ENCODE measurements around the gene PABPN1L.

PABPN1L gene, protein sequence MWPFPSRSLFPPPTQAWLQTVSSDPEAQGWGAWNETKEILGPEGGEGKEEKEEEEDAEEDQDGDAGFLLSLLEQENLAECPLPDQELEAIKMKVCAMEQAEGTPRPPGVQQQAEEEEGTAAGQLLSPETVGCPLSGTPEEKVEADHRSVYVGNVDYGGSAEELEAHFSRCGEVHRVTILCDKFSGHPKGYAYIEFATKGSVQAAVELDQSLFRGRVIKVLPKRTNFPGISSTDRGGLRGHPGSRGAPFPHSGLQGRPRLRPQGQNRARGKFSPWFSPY

DNA sequence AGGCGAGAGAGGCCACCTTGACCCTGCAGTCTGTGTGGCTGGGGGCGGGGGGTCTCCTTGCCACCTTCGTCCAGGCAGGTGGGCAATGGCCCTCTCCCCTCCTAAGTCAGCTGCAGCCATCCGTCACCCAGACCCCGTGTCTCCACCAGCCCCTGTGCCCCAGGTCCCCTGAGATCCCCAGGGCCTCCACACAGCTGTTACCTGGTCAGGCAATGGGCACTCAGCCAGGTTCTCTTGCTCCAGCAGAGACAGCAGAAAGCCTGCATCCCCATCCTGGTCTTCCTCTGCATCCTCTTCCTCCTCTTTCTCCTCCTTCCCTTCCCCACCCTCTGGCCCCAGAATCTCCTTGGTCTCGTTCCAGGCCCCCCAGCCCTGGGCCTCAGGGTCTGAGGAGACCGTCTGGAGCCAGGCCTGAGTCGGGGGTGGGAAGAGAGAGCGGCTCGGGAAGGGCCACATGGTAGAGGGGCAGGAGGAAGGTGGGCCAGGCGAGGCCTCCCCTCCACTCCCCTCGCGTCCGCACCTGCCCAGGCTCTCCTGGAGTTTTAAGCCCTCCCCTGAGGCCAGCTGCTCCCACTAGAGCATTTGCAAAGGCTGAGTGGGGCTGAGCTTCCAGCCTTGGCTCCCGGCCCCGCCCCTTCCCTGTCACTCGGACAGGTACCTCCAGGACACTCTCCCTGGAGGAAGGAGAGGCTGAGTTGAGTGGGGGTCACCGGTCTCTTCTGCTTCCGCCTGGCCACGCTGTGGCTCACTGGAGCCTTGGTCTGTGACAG is at the start of gene PABPN1L:
PABPN1L (minus strand) TSS at position 510 of the 770 bp plus-strand sequence; CDS start at position 456, 54 bp downstream.
- no peak for DNase-seq (ENCODE audit: low read depth in 2 of 2)

DNA sequence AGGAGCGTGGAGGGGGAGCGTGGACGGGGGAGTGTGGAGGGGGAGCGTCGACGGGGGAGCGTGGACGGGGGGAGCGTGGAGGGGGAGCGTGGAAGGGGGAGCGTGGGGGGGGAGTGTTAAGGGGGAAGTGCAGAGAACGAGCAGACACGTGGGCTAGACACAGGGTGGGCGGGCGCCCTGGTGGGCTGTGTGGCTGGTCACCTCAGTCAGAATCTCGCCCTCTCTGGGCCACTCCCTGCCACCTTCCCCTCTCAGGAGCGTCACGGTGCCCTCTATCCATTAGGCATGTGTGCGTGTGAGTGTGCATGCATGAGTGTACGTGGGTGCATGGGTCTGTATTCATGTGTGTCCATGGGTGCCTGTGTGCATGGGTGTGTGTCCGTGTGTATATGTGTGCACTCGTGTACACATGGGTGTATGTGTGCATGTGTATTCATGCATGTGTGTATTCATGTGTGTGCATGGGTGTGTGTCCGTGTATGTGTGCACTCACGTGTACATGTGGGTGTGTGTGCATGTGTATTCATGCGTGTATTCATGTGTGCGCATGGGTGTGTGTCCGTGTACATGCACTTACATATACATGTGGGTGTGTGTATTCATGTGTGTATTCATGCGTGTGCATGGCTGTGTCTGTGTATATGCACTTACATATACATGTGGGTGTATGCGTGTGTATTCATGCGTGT is 49.3 kb upstream of the PABPN1L start:
- DNase-seq (ENCODE audit: low read depth in 2 of 2), result no peak

DNA sequence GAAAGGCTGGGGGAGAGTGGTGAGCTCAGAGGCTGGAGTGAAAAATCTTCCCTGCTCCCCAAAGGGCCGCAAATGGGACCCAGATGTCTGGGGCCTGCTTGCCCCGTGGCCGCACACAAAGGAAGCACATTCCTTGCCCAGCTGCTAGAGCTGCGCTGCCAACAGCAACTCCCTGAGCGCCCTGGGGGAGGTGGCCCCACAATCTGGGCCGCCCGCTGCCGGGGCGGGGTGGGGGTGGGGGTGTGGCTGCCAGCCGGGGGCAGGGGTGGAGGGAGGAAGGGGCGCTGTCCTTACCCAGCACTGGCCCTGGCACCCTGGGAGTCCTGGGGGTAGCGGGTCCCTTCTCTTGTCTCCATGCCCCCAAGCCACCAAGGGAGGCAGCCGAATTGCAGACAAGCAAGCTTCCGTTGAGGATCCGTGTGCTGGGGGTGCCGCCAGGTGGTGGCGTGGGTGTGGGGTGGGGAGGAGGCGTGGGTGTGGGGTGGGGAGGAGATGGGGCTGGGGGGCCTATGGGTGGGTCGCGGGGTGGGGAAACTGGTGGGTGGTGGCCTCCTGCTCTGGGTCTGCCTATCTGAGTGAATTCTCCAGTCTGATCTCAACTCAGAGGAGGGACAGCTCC is 48.4 kb upstream of the PABPN1L start:
- no peak for DNase-seq (ENCODE audit: low read depth in 2 of 2)

DNA sequence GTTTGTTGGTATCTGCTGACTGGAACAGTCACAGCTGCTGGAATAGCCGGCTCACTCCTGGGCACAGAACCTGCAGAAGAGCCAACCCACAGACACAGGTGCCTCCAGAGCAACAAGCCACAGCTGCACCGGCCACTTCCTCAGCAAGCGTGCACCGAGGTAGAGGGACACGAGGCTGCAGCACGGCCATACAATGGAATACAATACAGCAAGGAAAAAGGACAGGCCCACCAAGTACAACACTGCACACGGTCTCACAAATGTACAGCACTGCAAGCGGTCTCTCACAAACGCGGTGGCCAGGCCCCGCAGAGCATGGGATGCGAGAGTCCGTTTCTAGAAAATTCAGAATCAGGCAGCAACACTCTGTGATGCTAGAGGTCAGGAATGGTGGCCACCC is 47.4 kb upstream of the PABPN1L start:
- DNase-seq (ENCODE audit: low read depth in 2 of 2), result no peak

DNA sequence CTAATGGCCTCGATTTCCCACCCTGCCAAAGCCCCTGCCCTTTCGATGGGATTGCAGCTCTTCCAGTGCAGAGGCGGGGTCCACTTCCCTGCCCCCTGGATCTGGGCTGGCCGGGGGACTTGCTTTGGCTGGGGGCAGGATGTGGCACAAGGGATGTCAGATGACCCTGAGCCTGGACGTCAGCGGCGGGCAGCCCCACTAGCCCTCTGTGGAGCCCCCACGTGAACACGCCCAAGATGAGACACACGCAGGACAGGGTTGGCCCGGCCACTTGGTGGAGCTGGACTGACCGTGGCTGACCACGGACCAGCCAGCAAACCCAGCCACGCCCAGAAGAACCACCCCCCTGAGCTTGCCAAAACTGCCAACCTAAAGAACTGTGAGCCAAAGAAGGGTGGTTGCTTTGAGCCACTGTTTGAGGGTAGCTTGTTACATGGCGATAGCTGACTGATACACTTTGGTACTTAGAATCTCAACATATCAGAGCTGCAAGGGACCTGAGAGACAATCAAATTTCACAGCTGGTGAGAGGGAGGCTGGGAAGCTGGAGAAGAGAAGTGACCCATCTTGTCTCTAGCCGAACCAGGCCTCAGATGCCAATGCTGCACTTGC is 46.6 kb upstream of the PABPN1L start:
- DNase-seq (ENCODE audit: low read depth in 2 of 2), result no peak

DNA sequence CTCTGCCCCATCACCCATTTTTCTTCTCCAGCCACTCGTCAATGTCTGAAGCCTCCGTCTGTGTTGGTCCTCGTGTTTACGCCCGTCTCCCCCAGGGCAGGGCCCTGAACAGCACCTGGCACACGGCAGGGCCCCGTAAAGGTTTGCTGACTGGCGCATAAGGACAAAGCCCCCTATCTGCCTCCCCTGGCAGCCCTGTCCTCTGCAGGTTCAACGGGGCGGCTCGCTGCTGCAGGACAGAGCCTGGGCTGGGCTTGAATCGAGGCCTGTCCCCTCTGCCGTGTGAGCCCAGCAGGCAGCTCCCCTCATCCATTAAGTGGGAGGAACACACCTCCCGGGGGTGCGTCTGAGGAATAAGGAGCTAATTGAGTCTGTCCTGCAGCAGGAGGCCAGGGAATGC is 46.1 kb upstream of the PABPN1L start:
- DNase-seq (ENCODE audit: low read depth in 2 of 2), result no peak

DNA sequence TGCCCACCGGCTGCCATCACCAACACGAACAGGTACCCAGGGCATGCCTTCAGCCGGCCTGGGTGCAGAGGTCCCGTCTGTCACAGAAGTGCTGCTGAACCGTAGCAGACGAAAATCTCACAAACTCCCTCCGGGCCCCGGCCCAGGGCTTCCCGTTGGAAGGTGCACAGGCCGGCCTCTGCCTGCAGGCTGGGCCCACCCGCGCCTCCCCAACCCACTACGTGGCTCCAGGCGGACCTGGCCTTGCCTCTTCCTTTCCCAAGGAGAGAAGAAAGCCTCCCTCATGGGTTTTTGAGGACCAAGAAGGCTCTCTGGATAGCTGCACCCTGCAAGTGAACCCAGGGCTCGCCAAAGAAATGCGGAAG is 45.5 kb upstream of the PABPN1L start:
- DNase-seq (ENCODE audit: low read depth in 2 of 2), result no peak

DNA sequence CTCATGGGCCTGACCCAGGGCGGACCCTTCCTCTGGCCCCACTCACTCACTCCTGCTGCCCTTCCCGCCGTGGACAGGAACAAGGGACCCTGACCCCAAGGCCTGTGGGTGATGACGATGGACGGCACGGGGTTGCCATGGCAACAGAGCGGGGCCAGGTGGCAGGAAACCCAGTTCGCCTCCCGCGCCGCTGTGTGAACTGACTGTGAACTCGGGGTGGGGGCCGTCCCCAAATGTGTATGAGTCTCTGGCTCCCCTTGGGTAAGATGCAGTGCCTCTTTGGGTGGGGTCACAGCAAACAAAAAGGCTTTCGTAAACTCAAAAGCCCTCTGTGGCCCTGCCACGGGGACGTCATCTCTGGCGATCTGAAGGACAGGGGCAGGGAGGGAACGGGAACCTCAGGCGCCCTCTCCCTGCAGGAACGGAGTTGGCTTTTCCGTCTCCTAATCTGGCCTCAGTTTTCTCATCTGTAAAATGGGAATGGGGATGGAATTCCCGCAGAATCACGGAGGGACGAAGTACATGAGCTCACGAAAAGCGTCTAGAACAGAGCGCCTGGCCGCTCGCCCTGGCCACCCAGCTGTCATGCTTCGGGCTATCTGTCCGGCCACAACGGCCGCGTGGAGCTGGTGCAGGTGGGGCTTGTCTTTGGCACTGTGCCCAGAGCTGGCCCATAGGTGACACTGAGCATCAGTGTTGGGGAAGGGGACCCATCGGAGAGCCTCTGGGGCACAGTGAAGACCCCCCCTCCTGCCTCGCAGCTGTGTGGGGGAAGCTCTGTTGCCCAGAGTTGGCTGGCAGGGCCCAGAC is 44.9 kb upstream of the PABPN1L start:
- no peak for DNase-seq (ENCODE audit: low read depth in 2 of 2)

DNA sequence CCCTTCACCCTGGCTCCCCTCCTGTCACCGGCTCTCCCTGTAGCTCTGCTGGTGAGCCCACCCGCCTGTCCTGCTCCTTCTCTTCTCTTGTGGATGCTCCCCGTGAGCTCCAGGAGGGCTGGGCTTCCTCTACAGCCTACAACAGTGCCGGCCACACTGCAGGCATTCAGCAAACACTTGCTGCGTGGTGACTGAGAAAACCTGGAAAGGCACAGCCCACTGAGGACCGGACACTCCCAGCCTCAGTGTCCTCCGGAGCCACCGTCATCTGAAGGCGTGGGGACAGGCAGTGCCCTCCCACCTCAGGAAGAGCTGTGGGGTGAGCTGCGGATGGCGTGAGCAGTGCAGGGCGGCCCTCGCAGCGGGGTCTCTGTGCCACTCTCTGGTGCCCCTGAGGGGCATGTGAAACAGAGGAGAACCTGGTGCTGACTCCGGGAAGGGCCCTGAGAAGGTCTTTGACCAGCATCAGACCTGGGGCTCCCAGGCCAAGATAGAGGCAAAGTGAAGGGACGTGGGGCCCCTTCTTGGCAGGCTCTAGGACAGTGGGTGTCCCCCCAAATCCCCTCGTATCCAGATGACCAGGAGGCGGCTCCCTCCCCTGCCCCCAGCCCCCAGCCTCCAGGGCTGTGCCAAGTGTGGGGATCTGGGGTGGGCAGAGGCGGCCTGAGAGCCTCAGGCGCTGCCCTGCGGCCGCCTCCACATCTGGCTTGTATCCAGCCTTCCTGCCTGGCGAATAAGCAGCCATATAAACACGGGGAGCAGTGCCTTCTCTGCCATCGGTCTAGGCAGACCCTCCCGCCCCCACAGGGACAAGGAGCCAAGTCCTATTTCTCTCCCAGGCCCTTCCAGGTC is 44.0 kb upstream of the PABPN1L start:
- no peak for DNase-seq (ENCODE audit: low read depth in 2 of 2)

DNA sequence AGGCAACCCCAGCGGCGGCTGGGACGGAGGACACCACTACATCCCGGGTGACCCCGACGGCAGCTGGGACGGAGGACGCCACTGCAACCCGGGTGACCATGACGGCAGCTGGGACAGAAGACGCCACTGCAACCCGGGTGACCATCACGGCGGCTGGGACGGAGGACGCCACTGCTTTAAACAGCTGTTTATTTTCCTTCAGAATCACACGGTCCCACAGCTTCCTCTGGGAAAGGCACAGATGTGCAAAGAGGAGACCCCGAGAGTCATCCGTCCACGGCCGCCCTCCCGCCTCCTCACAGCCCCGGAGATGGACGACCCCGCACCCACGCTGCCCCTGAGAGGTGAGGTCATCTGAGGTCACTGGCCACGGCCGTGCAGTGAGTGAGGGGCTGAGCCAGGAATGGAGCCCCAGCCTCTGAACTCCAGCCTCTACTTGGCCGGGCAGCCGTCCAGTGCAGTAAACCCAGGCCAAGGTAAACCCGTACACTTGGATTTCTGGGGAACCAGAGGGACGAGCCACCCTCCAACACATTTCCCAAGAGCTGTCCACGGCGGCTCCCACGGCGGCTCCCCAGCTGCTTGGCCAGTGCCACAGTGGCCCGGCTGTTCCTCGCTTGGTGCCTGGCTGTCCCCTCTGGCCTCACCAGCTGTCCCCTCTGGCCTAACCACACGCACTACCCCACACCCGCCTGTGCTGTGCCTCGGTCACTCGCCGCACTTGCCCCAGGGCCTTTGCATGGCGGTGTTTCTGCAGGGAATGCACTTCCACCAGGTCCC is 43.2 kb upstream of the PABPN1L start:
- DNase-seq (ENCODE audit: low read depth in 2 of 2), result no peak

DNA sequence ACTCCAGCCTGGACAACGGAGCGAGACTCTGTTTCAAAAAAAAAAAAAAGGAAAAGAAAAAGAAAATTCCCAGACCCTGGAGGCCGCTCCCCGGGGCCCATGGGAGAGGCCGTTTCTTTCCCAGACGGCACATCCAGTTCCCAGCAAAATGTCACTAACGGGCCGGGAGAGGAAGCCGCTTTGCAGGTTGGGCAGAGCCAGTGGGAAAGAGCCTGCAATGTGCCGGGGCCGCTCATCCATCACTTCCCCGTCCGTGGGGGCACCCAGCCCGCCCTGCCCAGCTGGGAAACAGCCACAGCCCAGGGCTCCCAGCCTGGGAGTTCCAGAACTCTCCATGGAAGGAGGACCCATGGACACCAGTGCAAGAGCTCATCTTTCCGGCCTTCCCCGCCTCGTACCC is 41.8 kb upstream of the PABPN1L start:
- DNase-seq (ENCODE audit: low read depth in 2 of 2), result no peak

DNA sequence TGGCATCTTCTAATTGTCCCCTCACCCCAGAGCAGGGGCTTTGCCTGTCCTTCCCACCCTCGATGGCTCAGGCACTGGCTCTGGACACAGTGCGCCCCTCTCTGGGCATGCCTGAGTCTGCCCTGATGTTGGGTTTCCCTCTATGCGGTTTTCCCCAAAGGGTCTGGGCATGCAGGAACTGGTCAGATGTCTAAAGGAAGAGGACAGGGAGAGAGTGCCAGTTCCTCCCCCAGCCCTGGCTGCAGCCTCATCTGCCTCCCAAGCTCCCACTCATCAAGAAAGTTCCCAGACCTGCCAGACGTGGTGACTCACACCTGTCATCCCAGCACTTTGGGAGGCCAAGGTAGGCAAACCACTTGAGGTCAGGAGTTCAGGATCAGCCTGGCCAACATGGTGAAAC is 41.3 kb upstream of the PABPN1L start:
- DNase-seq (ENCODE audit: low read depth in 2 of 2), result no peak

DNA sequence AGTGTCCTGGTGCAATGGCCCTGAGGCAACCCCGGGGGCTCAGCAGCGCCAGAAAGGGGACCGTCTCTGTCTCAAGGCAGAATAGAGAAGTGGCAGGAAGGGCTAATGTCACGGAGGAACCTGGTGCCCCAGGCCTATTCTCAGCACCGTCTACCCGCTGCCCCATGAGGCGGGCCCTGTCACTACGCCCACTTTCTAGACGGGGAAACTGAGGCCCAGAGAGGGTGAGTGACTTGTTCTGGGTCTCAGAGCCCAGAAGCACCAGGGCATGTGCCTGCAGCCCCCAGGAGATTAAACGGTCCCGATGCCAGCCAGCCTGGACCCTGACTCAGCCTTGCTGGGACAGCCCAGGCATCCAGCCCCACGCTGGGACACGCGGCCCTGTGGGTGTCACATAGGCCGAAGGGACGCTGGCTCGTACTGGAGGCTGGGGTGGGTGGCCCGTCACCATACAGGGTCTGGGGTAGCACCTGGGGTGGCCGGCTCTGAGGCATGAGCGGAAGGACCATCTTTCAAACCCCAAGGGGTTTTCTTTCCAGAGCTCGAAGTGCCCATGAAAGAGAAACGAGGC is 40.2 kb upstream of the PABPN1L start:
- no peak for DNase-seq (ENCODE audit: low read depth in 2 of 2)

DNA sequence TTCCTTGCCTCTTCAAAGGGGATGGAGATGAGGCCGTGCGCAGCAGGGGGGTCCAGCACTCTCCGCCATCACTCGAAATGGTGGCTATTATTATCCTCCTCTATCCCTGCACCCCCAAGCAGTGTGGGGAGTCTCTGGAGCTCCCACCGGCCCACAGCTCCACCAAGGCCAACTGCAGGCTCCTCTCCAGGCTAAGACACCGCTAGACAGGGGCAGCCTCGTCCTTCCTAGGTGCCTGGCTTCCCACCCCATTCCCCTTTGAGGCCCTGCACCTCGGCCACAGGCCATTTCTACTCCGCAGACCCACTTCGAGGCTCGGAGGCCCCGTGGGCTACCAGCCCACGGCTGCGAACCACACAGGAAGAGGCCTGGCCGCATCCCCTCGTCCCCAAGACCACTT is 39.6 kb upstream of the PABPN1L start:
- no peak for DNase-seq (ENCODE audit: low read depth in 2 of 2)

DNA sequence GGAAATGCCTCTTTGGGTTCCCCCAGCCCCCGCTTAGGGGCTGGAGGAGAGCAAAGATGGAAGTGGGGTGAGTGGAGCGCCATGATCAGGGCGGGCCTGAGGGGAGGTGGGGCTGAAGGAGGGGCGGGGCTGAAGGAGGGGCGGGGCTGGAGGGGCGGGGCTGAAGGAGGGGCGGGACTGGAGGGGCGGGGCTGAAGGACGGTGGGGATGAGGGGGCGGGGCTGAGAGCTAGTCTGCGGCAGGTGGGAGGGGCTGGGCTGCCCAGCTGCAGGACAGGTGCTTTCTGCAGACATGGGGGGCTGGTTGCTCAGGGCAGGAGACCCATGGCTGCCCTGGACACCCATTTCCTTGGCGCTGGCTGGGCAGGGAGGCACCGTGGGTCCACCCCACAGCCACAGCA is 39.1 kb upstream of the PABPN1L start:
- no peak for DNase-seq (ENCODE audit: low read depth in 2 of 2)

DNA sequence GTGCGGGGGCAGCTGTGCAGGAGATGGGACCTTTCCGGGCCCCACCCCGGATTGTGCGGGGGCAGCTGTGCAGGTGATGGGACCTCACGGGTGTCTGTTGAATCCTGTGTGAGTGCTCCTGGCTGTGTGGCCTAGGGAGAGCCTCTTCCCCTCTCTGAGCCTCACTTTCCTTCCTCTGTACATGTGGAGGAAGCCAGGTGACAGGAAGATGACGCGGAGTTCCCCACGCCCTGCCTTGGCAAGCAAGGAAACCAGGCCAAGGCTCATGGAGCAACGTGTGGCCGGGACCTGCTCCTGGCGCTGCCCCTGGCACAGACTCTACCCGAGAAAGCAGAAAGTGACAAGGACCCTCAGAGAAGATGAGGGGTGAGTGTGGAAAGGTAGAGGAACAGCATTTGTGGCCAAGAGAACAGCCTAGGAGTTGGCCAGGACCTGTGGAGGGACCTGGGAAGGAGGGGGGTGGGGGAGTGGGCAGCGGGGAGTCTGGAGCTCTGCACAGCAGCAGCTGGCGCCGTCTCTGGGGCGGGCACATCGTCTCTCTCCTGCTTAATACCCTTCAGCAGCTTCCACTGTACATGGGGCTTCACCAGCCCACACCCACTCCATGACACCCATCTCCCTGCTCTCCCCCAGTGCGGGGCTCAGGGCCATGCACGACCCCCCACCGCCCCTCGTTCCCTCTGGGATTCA is 38.4 kb upstream of the PABPN1L start:
- no peak for DNase-seq (ENCODE audit: low read depth in 2 of 2)

DNA sequence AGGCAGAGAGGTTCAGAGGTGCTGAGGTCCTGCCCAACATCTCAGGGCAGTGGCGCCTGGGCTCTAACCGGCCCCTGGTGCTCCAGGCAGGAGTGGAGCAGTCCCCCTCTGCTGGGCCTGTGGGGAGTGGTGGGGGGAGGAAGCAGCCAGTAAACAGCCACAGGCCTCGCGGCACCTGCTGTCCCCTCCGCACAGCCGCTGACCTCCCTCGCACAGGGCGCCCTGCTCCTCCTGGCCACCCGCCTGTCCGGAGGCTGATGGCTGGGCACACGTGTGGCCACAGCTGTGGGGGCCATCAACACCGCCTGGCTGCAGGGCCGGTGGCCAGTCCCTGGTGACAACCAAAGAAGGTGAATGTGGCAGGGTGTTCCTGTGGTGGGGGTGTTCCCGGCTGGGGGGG is 36.8 kb upstream of the PABPN1L start:
- no peak for DNase-seq (ENCODE audit: low read depth in 2 of 2)

DNA sequence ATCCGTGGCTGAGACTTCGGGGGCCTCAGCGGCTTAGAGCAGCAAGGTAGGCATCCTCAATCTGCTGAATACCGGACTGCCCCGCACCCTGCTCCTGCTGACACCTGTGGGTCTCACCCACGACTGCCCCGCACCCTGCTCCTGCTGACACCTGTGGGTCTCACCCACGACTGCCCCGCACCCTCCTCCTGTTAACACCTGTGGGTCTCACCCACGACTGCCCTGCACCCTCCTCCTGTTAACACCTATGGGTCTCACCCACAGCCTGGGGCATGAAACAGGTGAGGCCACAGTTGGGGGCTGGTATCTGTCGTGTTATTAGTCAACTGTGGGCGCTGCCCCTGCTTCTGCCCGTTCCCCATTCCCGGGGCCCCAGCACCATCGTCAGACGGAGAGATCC is 36.3 kb upstream of the PABPN1L start:
- DNase-seq (ENCODE audit: low read depth in 2 of 2), result no peak

Data from stimulated activated CD8-positive, alpha-beta memory T cell treated with anti-CD3 and anti-CD28 coated beads, Interleukin-7, amount 100 ng/mL, for 4 hours (primary cell).